ENCODE measurements around the gene GALNT17. TPM values are rescaled to one million over a fixed set of nuclear protein-coding genes. Genes with fewer than 3 reads are reported as not detected.

GALNT17 gene
- total and polyA plus RNA-seq, 4 donors, result 2.8 to 10.8 (median 7.4) TPM

- ATAC-seq (ENCODE audit: insufficient read depth, low FRiP score) (no peak), DNase-seq (no peak)
- H3K9me3 ChIP-seq (ENCODE audit: control insufficient read depth in 4 of 4, insufficient read depth in 3 of 4, low read length in 3 of 4), result peaks cover 0 to 7% (median 2%) of the 10 kb centered on the region in 4 donors
- H3K4me3 ChIP-seq, result no peak overlapping the region
- H3K36me3 ChIP-seq (ENCODE audit: control insufficient read depth in 4 of 4, insufficient read depth in 4 of 4, low read length in 4 of 4), result no peaks in the 10 kb centered on the region
- no peak overlapping the region for H3K9ac ChIP-seq (ENCODE audit: insufficient read depth in 1 of 2, low read length in 2 of 2)
- WGBS, 2 donors, result 0 to 94% methylated on average over 1 of the region's 1 CpG
- H3K4me1 ChIP-seq (ENCODE audit: control insufficient read depth in 5 of 5, insufficient read depth in 5 of 5, low read length in 5 of 5), result peaks cover 0 to 1% (median 0%) of the 10 kb centered on the region in 5 donors
- no peaks in the 10 kb centered on the region for H3K27me3 ChIP-seq (ENCODE audit: control insufficient read depth in 3 of 3, insufficient read depth in 3 of 3, low read length in 2 of 3)
- TF ChIP-seq, protein P1, sequence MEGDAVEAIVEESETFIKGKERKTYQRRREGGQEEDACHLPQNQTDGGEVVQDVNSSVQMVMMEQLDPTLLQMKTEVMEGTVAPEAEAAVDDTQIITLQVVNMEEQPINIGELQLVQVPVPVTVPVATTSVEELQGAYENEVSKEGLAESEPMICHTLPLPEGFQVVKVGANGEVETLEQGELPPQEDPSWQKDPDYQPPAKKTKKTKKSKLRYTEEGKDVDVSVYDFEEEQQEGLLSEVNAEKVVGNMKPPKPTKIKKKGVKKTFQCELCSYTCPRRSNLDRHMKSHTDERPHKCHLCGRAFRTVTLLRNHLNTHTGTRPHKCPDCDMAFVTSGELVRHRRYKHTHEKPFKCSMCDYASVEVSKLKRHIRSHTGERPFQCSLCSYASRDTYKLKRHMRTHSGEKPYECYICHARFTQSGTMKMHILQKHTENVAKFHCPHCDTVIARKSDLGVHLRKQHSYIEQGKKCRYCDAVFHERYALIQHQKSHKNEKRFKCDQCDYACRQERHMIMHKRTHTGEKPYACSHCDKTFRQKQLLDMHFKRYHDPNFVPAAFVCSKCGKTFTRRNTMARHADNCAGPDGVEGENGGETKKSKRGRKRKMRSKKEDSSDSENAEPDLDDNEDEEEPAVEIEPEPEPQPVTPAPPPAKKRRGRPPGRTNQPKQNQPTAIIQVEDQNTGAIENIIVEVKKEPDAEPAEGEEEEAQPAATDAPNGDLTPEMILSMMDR (IDR thresholded peaks at IDR 0.05; ENCODE audit: control extremely low read depth, extremely low read depth), result no peak
- H3K27ac ChIP-seq (ENCODE audit: low read depth in 1 of 2, low read length in 1 of 2), result peak overlapping the region; percentile 74 to 85
These were observed 89.1 kb downstream of the GALNT17 start for GRCh38 chr7:71221049-71221448.

DNA sequence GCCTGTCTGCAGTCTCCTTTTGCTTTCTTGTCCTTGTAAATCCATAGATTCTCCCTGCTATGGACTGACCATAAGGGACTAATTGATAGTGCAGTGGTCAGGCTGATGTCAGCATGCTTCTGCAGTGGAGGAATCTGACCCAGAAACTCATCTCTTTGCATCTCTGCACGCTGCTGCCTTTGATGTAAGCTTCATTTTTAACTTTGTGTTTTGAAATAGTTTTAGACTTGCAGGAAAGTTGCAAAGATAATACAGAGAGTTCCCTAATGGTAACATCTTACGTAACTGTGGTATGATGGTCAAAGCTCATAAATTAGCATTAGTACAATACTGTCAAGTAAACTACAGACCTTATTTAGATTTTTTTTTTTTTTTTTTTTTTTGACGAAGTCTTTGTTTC, 89.6 kb downstream of the GALNT17 start:
- ATAC-seq (ENCODE audit: insufficient read depth, low FRiP score), result no peak
- Histone ChIP-seq H3K27ac (ENCODE audit: low read depth in 1 of 2, low read length in 1 of 2) (no peak overlapping the region), H3K9me3 (ENCODE audit: control insufficient read depth in 4 of 4, insufficient read depth in 3 of 4, low read length in 3 of 4) (peaks cover 0 to 7% (median 2%) of the 10 kb centered on the region in 4 donors), H3K4me1 (ENCODE audit: control insufficient read depth in 5 of 5, insufficient read depth in 5 of 5, low read length in 5 of 5) (peaks cover 0 to 1% (median 0%) of the 10 kb centered on the region in 5 donors), H3K27me3 (ENCODE audit: control insufficient read depth in 3 of 3, insufficient read depth in 3 of 3, low read length in 2 of 3) (no peaks in the 10 kb centered on the region), H3K4me3 (no peak overlapping the region), H3K9ac (ENCODE audit: insufficient read depth in 1 of 2, low read length in 2 of 2) (no peak overlapping the region), H3K36me3 (ENCODE audit: control insufficient read depth in 4 of 4, insufficient read depth in 4 of 4, low read length in 4 of 4) (no peaks in the 10 kb centered on the region)
- TF ChIP-seq, protein P1 (IDR thresholded peaks at IDR 0.05; ENCODE audit: control extremely low read depth, extremely low read depth), result no peak
- DNase-seq, result no peak
- 67 to 85% methylated on average over 3 of the region's 3 CpGs for WGBS, 2 donors

GRCh38 chr7:71227126-71227525, 95.2 kb downstream of the GALNT17 start:
- 75 to 93% methylated on average over 5 of the region's 5 CpGs for WGBS, 2 donors
- no peak overlapping the region for H3K27ac ChIP-seq (ENCODE audit: low read depth in 1 of 2, low read length in 1 of 2)
- no peak overlapping the region for H3K4me3 ChIP-seq
- TF ChIP-seq, protein P1 (IDR thresholded peaks at IDR 0.05; ENCODE audit: control extremely low read depth, extremely low read depth), result no peak
- peaks cover 0 to 18% (median 5%) of the 10 kb centered on the region in 4 donors for H3K9me3 ChIP-seq (ENCODE audit: control insufficient read depth in 4 of 4, insufficient read depth in 3 of 4, low read length in 3 of 4)
- H3K36me3 ChIP-seq (ENCODE audit: control insufficient read depth in 4 of 4, insufficient read depth in 4 of 4, low read length in 4 of 4), result peaks cover 0 to 2% (median 0%) of the 10 kb centered on the region in 4 donors
- no peaks in the 10 kb centered on the region for H3K27me3 ChIP-seq (ENCODE audit: control insufficient read depth in 3 of 3, insufficient read depth in 3 of 3, low read length in 2 of 3)
- peaks cover 0 to 3% (median 0%) of the 10 kb centered on the region in 5 donors for H3K4me1 ChIP-seq (ENCODE audit: control insufficient read depth in 5 of 5, insufficient read depth in 5 of 5, low read length in 5 of 5)
- no peak overlapping the region for H3K9ac ChIP-seq (ENCODE audit: insufficient read depth in 1 of 2, low read length in 2 of 2)
- DNase-seq (no peak), ATAC-seq (ENCODE audit: insufficient read depth, low FRiP score) (no peak)

GRCh38 chr7:71229148-71229547, 97.2 kb downstream of the GALNT17 start:
- no peak for ATAC-seq (ENCODE audit: insufficient read depth, low FRiP score)
- WGBS, 2 donors, result 79 to 81% methylated on average over 10 of the region's 10 CpGs
- TF ChIP-seq, protein P1 (IDR thresholded peaks at IDR 0.05; ENCODE audit: control extremely low read depth, extremely low read depth), result no peak
- no peaks in the 10 kb centered on the region for H3K27me3 ChIP-seq (ENCODE audit: control insufficient read depth in 3 of 3, insufficient read depth in 3 of 3, low read length in 2 of 3)
- no peak overlapping the region for H3K9ac ChIP-seq (ENCODE audit: insufficient read depth in 1 of 2, low read length in 2 of 2)
- peaks cover 0 to 2% (median 0%) of the 10 kb centered on the region in 4 donors for H3K36me3 ChIP-seq (ENCODE audit: control insufficient read depth in 4 of 4, insufficient read depth in 4 of 4, low read length in 4 of 4)
- no peak overlapping the region for H3K27ac ChIP-seq (ENCODE audit: low read depth in 1 of 2, low read length in 1 of 2)
- DNase-seq, result no peak
- H3K4me3 ChIP-seq, result no peak overlapping the region
- H3K9me3 ChIP-seq (ENCODE audit: control insufficient read depth in 4 of 4, insufficient read depth in 3 of 4, low read length in 3 of 4), result peaks cover 0 to 20% (median 5%) of the 10 kb centered on the region in 4 donors
- H3K4me1 ChIP-seq (ENCODE audit: control insufficient read depth in 5 of 5, insufficient read depth in 5 of 5, low read length in 5 of 5), result peaks cover 0 to 3% (median 0%) of the 10 kb centered on the region in 5 donors

Data from lung (tissue), 12 donors.